GM21717 (cell line): ENCODE results near the gene FAN1.
"Not testable (repeated sequence)": the region's sequence is repeated elsewhere in the genome, so short reads cannot be mapped to it uniquely, and the experiment has no call there.

Experiments used
- ATAC-seq: cut with Tn5 transposase; IDR thresholded peaks from one replicate; pipeline ENCODE4 v1.9.1; 2021; ENCODE audit warnings: mild to moderate bottlenecking, moderate library complexity; ENCODE audit not compliant: unreplicated experiment

FAN1 gene

DNA sequence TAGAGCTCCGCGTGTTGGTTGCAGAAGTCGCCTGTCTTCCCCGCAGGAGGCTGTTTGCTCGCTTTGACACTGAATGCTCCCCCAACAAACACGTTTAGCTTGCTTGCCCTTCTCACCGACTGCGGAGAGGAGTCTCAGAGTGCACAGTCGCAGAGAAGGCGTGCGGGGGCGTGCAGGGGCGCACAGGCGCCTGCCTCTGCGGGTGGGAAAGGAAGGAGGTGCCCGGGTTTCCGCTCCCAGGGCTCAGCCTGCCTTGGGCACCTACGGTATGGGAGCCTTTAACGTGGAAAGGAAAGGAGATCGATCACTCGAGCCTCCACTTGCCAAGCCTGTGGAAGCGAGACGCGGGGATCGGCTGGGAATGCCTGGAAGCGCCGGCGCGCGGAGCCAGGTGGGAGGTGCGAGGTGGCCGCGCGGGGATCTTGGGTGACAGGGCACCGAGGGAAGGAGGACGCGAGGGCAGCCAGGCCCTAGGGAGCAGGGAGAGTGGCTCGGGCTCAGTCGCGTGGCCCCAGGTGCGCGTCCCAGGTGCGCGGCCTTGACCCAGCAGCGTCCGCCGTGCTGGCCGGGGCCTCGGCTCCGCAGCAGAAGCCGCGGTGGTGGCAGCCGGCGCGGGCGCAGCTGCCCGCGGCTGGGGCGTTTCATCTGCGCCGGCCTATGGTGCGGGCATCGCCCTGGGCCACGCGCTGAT is at the start of gene FAN1:
Gene FAN1, plus strand, starts transcription at position 419 of the 691 bp plus-strand sequence. CDS start 749 bp downstream, outside the sequence.
- peak; percentile 86 for ATAC-seq

- ATAC-seq = no peak
Observed at GRCh38 chr15:30859091-30859874, 44.4 kb upstream of the FAN1 start.

DNA sequence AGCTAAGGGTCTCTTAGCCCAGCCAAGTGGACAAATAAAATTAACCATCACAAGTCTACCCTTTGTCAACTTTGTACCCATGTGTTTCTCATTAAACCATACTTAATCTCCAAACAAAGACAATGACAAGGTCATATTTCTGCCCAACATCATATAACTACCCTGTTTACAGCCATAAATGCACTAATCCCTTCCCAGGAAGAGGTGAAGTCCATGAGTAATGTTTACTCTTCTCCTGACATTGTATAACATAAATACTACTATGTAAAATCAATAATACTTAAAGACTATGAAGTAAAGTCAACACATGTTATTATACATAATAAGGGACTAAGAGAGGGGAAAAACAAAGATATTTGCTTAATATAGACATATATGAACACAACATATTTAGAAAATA is 38.5 kb upstream of the FAN1 start:
- ATAC-seq = no peak

DNA sequence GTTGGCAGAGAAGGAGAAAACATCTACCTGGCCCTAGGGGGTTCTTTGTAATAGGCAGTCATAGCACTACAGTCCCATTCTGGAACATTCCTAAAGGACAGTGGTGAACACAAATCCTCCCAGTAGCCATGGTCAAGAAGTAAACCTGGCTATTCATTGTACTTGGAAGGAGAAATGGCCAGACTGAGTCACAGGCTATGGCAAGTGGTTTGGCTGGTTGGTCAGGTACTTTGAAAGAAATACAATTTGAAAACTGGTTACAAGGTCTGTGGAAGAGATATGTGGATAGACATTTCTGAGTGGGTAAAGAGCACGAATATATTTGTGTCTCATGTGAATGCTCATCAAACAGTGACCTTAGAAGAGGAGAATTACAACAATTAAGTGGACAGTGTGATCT is 33.0 kb upstream of the FAN1 start:
- ATAC-seq = no peak

- no peak for ATAC-seq
Observed at GRCh38 chr15:30872341-30872748, 31.4 kb upstream of the FAN1 start.

GRCh38 chr15:30877070-30877469 is 26.6 kb upstream of the FAN1 start:
- ATAC-seq = no peak

DNA sequence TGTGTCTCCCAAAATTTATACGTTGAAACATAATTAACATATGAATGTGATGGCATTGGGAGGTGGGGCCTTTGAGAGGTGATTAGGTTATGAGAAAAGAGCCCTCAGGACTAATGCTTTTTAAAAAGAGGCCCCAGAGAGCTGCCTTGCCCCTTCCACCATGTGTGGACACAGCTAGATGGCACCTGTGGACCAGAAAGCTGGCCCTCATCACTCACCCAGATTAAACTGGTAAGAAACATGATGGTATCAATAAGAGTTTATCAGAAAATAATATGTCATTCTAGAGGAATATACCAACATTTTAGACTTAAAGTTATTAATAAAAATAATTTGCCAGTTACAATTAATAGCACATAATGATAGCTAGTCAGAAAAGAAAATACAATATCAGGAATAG is 25.2 kb upstream of the FAN1 start:
- no peak for ATAC-seq

DNA sequence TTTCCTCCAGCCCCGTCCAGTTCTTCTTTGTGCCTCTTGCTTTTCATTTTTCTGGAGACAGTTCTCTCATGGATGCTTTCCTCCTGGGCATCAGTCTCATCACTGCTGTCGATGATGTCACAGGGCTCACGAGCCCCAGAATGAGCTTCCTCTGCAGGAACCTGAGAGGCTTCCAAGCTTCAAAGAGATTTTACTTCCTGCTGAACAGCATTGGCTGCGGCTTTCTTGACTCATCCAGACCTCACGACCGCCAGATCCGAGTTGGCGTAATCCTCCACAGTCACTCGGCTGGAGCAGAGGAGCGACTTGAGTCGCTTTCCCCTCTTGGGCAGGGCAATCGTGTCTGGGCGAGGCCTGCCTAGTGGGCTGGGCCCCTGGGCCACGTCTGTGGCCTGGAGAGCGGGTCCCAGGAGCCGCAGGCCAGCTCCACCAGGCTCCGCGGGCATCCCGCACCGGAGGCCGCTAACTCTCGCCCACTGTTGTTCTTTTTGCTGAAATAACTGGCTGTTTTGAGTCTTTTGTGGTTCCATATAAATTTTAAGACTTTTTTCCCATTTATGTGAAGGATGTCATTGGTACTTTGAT is 20.8 kb upstream of the FAN1 start:
- no peak for ATAC-seq

GRCh38 chr15:30883666-30884065 is 20.0 kb upstream of the FAN1 start:
- ATAC-seq = not testable (repeated sequence)

GRCh38 chr15:30885814-30886213 is 17.9 kb upstream of the FAN1 start:
- ATAC-seq = no peak

GRCh38 chr15:30889196-30889595 is 14.5 kb upstream of the FAN1 start:
- ATAC-seq = no peak

- no peak for ATAC-seq
Observed at GRCh38 chr15:30895461-30896210, 8.1 kb upstream of the FAN1 start.

DNA sequence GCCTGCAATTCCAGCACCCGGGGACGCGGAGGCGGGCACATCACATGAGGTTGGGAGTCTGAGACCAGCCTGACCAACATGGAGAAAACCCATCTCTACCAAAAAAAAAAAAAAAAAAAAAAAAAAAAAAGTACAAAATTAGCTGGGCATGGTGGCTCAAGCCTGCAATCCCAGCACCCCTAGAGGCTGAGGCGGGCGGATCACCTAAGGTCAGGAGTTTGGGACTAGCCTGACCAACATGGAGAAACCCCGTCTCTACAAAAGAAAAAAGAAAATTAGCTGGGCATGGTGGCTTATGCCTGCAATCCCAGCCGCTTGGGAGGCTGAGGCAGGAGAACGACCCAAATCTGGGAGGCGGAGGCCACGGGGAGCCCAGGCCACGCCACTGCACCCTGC is 7.5 kb upstream of the FAN1 start:
- ATAC-seq = no peak

DNA sequence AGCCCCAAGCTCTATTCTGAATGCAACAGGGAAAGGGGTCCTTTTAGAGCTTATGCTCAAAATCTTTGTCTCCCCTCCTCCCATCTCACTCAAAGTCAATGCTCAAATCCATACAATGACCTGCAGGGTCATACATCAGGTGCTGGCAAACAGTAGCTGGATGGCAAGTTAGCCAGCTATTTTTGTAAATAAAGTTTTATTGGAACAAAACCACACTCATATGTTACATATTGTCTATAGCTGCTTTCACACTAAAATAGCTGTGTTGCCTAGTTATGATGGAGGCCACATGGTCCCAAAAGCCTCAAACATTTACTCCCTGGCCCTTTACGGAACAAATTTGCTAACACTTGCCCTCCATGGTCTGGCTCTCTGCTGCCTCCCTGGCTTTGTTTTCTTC is 1.8 kb upstream of the FAN1 start:
- no peak for ATAC-seq

DNA sequence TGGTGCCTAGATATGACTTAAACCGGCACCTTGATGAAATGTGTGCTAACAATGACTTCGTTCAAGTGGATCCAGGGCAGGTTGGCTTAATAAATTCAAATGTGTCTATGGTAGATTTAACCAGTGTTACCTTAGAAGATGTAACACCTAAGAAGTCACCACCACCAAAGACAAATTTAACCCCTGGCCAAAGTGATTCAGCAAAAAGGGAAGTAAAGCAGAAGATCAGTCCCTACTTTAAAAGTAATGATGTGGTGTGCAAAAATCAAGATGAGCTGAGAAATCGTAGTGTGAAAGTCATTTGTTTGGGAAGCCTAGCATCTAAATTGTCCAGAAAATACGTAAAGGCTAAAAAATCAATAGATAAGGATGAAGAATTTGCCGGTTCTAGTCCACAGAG is 1.1 kb downstream of the FAN1 start:
- no peak for ATAC-seq

- ATAC-seq = no peak
Observed at GRCh38 chr15:30905821-30906220, 2.1 kb downstream of the FAN1 start.

DNA sequence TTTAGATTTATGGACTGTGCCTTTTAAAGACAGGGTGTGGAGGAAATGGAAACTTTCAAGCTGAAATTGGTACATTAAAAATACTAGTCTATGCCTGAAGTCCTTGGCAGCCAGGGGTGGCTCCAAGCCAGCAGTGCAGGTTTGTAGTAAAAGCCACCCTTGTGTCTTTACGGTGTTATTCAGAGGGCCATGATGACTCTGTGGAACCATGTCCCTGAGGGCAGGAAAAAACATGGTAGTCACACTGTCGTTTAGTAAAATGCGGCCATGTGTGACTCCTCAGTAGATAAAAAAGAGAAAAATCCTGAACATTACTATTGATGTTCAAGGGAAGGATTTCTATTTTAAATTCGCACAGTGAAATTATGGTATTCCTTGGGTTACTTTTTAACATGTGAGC is 2.7 kb downstream of the FAN1 start:
- ATAC-seq = no peak

DNA sequence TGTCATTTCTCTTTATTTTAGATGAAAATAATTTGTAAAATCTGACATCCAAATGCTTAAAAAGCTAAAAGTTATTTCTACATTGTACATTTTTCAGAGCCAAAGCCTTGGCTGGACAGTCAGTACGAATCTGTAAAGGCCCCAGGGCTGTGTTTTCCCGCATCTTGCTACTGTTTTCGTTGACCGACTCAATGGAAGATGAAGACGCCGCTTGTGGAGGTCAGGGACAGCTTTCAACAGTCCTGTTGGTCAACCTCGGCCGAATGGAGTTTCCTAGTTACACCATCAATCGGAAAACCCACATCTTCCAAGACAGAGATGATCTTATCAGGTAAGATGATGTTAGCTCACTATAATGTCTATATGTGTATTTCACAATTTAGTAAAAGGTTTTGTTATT is 10.0 kb downstream of the FAN1 start:
- ATAC-seq = no peak

DNA sequence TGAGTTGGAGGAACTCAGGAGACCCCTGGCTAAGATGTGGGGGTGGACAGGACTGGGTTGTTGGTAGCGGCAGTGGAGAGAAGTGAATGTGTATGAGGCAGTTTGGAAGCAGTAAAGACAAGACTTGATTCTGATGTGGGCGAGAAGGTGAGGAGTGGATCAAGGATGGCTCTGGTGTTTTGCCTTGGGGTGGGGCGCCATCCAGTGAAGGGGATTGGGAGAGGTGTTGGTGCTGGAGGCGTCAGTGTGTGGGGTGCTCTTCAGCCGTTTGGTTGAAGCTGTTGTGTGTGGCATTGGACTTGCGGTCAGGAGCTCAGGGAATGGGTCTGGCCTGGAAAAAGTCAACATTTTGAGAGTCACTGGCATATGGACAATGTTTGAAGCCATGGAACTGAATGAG is 13.3 kb downstream of the FAN1 start:
- ATAC-seq = no peak

DNA sequence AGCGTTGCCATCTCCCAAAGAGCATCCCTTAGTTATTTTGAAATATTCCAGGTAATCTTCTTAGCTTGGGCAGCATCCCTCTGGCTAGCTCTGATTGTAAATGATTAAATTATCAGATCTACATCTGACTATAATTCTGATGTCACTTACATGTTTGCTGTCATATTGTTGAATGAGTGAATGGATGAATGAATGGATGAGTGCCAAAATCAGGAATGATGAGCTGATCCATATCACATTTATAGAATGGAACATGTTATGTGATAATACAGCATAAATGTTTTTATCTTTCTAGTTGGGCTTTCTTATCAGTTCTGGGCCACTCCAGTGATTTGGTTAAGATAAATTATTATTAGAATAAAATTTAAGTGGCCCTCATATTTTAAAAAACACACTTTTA is 14.0 kb downstream of the FAN1 start:
- ATAC-seq = no peak

DNA sequence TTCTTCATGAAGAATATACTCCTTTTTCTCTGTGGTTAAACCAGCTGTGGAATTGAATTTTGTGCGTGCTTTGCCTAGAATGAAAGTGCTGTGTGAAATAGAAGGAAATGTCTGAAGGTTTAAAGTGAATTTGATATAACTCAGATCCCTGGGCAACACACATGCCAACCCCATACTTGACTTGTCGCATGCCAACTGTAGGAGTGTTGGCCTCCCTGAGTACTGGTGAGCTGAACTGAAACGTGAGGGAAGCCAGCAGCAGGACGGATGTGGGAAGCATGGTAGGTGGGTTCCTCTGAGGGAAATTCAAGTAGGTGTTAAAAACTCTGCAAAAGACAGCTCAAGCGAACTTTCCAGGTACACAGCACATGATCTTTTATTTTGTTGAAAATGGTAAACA is 14.7 kb downstream of the FAN1 start:
- ATAC-seq = no peak
